Liver (tissue), 3 donors: Measurements from ENCODE around the gene B9D2.

Experiments used
- ATF3 ChIP-seq: IDR thresholded peaks from 2 replicates; pipeline ENCODE4 v1.6.1; 2016; ENCODE audit warnings: antibody characterized with exemption
- CTCF ChIP-seq: fragments of 150-350 bp; IDR thresholded peaks from 2 replicates; pipeline ENCODE4 v1.5.1; 2017; ENCODE audit warnings: improper control_type of control experiment, low read depth, low read length; ENCODE audit not compliant: missing input control
- EGR1 ChIP-seq, 2 donors: IDR thresholded peaks; 2 replicates each; pipeline ENCODE4 v1.6.1; 2016 to 2018; ENCODE audit warnings: antibody characterized with exemption in 2 of 2, low read depth in 2 of 2
- GABPA ChIP-seq, 2 donors: IDR thresholded peaks in 1 of 2; conservative IDR thresholded peaks in 1 of 2; 2 replicates each; pipeline ENCODE4 v1.6.1; 2016; ENCODE audit warnings: antibody characterized with exemption in 2 of 2, mild to moderate bottlenecking in 1 of 2, moderate library complexity in 1 of 2
- JUND ChIP-seq, 2 donors: IDR thresholded peaks; 2 replicates each; pipeline ENCODE4 v1.6.1; 2016; ENCODE audit warnings: antibody characterized with exemption in 2 of 2
- MAX ChIP-seq: IDR thresholded peaks from 2 replicates; pipeline ENCODE4 v1.6.1; 2016; ENCODE audit warnings: antibody characterized with exemption
- RAD21 ChIP-seq, 2 donors: IDR thresholded peaks; 2 replicates each; pipeline ENCODE4 v1.6.1; 2016; ENCODE audit warnings: antibody characterized with exemption in 2 of 2, mild to moderate bottlenecking in 2 of 2
- REST ChIP-seq: IDR thresholded peaks from 2 replicates; pipeline ENCODE4 v1.6.1; 2016; ENCODE audit warnings: antibody characterized with exemption, mild to moderate bottlenecking
- SP1 ChIP-seq: IDR thresholded peaks from 2 replicates; pipeline ENCODE4 v1.6.1; 2018; ENCODE audit warnings: antibody characterized with exemption, mild to moderate bottlenecking
- TAF1 ChIP-seq: conservative IDR thresholded peaks from 2 replicates; pipeline ENCODE4 v1.6.1; 2016; ENCODE audit warnings: antibody characterized with exemption, mild to moderate bottlenecking
- YY1 ChIP-seq: IDR thresholded peaks from 2 replicates; pipeline ENCODE4 v1.6.1; 2016; ENCODE audit warnings: antibody characterized with exemption, mild to moderate bottlenecking
- ZBTB33 ChIP-seq: IDR thresholded peaks from 2 replicates; pipeline ENCODE4 v1.6.1; 2016; ENCODE audit warnings: antibody characterized with exemption
- donor health status: healthy.
- donor health status: healthy.

GRCh38 chr19:41408256-41408655 lies 44.3 kb upstream of the B9D2 start:
- no peak for TF ChIP-seq RAD21 (IDR thresholded peaks at IDR 0.05)
- no peak for TF ChIP-seq CTCF
- TF ChIP-seq ATF3 = no peak
- no peak for TF ChIP-seq ZBTB33
- TF ChIP-seq MAX = no peak
- no peak for TF ChIP-seq SP1
- no peak for TF ChIP-seq REST
- no peak for TF ChIP-seq GABPA (IDR thresholded peaks at IDR 0.05 in 1 of 2, conservative IDR thresholded peaks at IDR 0.05 in 1 of 2)
- no peak for TF ChIP-seq YY1
- no peak for TF ChIP-seq TAF1
- TF ChIP-seq JUND (IDR thresholded peaks at IDR 0.05) = no peak
- no peak for TF ChIP-seq EGR1 (IDR thresholded peaks at IDR 0.05; ENCODE audit: low read depth in 2 of 2)
